ELR (cell line): ENCODE measurements around the gene GARNL3.

Source experiments
- DNase-seq: peaks from one replicate; pipeline ENCODE4 v3.0.0-alpha.2; 2015; ENCODE audit warnings: low read depth

The GARNL3 gene

GRCh38 chr9:127279717-127280285 lies 15.2 kb downstream of the GARNL3 start:
- no peak for DNase-seq

- no peak for DNase-seq
Observed at GRCh38 chr9:127280880-127281660, 16.5 kb downstream of the GARNL3 start.

- DNase-seq, result no peak
Observed at GRCh38 chr9:127281891-127282290, 17.3 kb downstream of the GARNL3 start.

GRCh38 chr9:127282611-127283010 lies 18.0 kb downstream of the GARNL3 start:
- DNase-seq, result no peak

- no peak for DNase-seq
Observed at GRCh38 chr9:127283135-127283534, 18.6 kb downstream of the GARNL3 start.

- DNase-seq, result peak; percentile 47
Observed at GRCh38 chr9:127283917-127284497, 19.4 kb downstream of the GARNL3 start.

GRCh38 chr9:127285965-127286364 lies 21.4 kb downstream of the GARNL3 start:
- DNase-seq, result no peak

GRCh38 chr9:127290561-127291065 lies 26.0 kb downstream of the GARNL3 start:
- DNase-seq, result no peak

GRCh38 chr9:127291246-127291778 lies 26.7 kb downstream of the GARNL3 start:
- DNase-seq, result no peak

GRCh38 chr9:127292415-127292814 lies 27.8 kb downstream of the GARNL3 start:
- DNase-seq, result no peak

GRCh38 chr9:127293328-127293727 lies 28.8 kb downstream of the GARNL3 start:
- no peak for DNase-seq

- DNase-seq, result no peak
Observed at GRCh38 chr9:127293767-127294166, 29.2 kb downstream of the GARNL3 start.

- DNase-seq, result no peak
Observed at GRCh38 chr9:127295005-127295404, 30.4 kb downstream of the GARNL3 start.

GRCh38 chr9:127300886-127301447 lies 36.4 kb downstream of the GARNL3 start:
- no peak for DNase-seq

GRCh38 chr9:127303830-127304229 lies 39.3 kb downstream of the GARNL3 start:
- DNase-seq, result no peak

GRCh38 chr9:127305206-127305837 lies 40.7 kb downstream of the GARNL3 start:
- no peak for DNase-seq

- peak; percentile 15 for DNase-seq
Observed at GRCh38 chr9:127305838-127306226, 41.3 kb downstream of the GARNL3 start.

- no peak for DNase-seq
Observed at GRCh38 chr9:127307802-127308201, 43.2 kb downstream of the GARNL3 start.

- no peak for DNase-seq
Observed at GRCh38 chr9:127308652-127309434, 44.3 kb downstream of the GARNL3 start.

GRCh38 chr9:127309715-127310114 lies 45.1 kb downstream of the GARNL3 start:
- no peak for DNase-seq

- DNase-seq, result peak; percentile 56
Observed at GRCh38 chr9:127311239-127311741, 46.7 kb downstream of the GARNL3 start.
